C1 segment of cervical spinal cord (tissue), 14 donors: Measurements from ENCODE around the gene C1orf198.

Source experiments
- DNase-seq, 14 donors: peaks; one replicate each; lab custom pipeline; 2025; lab: John Stamatoyannopoulos, UW

The C1orf198 gene

GRCh38 chr1:230787471-230787870, 80.8 kb downstream of the C1orf198 start:
- no peak for DNase-seq
